ENCODE results near the gene NUP210L. TPM values are rescaled to one million over a fixed set of nuclear protein-coding genes. Genes with fewer than 3 reads are reported as not detected.

Gene NUP210L
- total and polyA plus RNA-seq, 2 experiments from 2014 or later = 0.10 TPM; not detected in 1

DNA sequence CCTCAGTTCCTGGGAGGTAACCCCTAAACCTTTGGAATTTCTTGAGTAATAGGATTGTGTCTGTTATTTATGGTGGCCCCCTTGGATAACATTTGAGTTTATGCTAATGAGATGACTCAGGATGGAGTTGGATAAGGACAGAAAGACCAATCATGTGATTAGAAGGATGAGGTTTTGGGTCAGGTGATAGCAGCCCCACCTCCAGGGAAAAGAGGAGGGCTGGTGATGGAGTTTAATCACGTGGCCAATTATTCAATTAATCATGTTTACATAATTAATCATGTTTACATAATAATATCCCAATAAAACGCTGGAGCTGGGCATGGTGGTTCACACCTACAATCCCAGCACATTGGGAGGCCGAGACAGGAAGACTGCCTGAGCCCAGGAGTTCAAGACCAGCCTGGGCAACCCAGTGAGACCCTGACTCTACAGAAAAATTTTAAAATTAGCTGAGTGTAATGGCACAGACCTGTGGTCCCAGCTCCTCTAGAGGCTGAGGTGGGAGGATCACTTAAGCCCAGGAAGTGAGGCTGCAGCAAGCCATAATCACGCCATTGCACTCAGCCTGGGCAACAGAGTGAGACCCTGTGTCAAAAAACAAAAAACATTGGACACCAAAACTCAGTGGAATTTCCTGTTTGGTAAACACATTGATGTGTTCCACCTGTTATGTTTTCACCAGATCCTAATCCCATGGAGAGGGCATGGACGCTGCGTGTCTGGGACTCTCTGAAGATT is 73.3 kb downstream of the NUP210L start (continued):
- TF ChIP-seq, protein P1, sequence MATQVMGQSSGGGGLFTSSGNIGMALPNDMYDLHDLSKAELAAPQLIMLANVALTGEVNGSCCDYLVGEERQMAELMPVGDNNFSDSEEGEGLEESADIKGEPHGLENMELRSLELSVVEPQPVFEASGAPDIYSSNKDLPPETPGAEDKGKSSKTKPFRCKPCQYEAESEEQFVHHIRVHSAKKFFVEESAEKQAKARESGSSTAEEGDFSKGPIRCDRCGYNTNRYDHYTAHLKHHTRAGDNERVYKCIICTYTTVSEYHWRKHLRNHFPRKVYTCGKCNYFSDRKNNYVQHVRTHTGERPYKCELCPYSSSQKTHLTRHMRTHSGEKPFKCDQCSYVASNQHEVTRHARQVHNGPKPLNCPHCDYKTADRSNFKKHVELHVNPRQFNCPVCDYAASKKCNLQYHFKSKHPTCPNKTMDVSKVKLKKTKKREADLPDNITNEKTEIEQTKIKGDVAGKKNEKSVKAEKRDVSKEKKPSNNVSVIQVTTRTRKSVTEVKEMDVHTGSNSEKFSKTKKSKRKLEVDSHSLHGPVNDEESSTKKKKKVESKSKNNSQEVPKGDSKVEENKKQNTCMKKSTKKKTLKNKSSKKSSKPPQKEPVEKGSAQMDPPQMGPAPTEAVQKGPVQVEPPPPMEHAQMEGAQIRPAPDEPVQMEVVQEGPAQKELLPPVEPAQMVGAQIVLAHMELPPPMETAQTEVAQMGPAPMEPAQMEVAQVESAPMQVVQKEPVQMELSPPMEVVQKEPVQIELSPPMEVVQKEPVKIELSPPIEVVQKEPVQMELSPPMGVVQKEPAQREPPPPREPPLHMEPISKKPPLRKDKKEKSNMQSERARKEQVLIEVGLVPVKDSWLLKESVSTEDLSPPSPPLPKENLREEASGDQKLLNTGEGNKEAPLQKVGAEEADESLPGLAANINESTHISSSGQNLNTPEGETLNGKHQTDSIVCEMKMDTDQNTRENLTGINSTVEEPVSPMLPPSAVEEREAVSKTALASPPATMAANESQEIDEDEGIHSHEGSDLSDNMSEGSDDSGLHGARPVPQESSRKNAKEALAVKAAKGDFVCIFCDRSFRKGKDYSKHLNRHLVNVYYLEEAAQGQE (IDR thresholded peaks at IDR 0.05; ENCODE audit: unreplicated experiment) = no peak

DNA sequence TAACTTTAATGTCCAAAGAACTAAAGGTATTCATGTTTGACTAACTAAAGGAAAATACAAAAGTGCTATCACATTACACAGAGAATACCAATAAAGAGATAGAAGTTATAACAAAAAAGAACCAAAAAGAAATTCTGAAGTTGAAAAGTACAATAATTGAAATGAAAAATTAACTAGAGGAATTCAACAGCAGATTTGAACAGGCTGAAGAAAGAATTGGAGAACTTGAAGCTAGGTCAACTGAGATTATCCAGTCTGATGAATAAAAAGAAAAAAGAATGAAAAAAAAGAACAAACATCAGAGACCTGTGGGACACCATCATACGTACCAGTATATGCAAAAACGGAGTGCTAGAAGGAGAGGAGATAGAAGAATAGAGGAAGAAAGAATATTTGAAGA is 78.5 kb downstream of the NUP210L start:
- DNase-seq (ENCODE audit: low spot score) (no peak), ATAC-seq (no peak)
- Histone ChIP-seq H2AFZ (no peak overlapping the region), H3K36me3 (ENCODE audit: insufficient read depth) (no peaks in the 10 kb centered on the region), H3K27ac (ENCODE audit: low read depth) (no peak overlapping the region), H3K4me1 (ENCODE audit: insufficient read depth) (no peaks in the 10 kb centered on the region), H3K79me2 (replicated peaks; ENCODE audit: insufficient read depth) (no peaks in the 10 kb centered on the region), H3K4me3 (no peak overlapping the region), H3F3A (replicated peaks; ENCODE audit: low read depth) (no peaks in the 10 kb centered on the region), H3K27me3 (ENCODE audit: insufficient read depth) (no peaks in the 10 kb centered on the region), H3K4me2 (no peak overlapping the region), H3K9me2 (ENCODE audit: insufficient read depth) (no peaks in the 10 kb centered on the region), H4K20me1 (replicated peaks; ENCODE audit: insufficient read depth) (no peaks in the 10 kb centered on the region)
- Mint-ChIP-seq H3K36me3 (ENCODE audit: low read depth) (no peaks in the 10 kb centered on the region), H3K27me3 (ENCODE audit: insufficient read depth, low read depth, poor library complexity) (peaks cover 1% of the 10 kb centered on the region), H3K27ac (no peak overlapping the region), H3K9me3 (peaks cover 6% of the 10 kb centered on the region; the same call in 2 of the 3 replicates), H3K4me1 (no peaks in the 10 kb centered on the region), H3K4me3 (no peak overlapping the region)
- no peak for TF ChIP-seq CREB1 (CRISPR knock-in tag; IDR thresholded peaks at IDR 0.05; ENCODE audit: low read depth)
- no peak for TF ChIP-seq ZNF114 (CRISPR knock-in tag; IDR thresholded peaks at IDR 0.05)
- no peak for TF ChIP-seq STAT1 (IDR thresholded peaks at IDR 0.05; ENCODE audit: unreplicated experiment)
- no peak for TF ChIP-seq JUNB (IDR thresholded peaks at IDR 0.05; ENCODE audit: unreplicated experiment)
- TF ChIP-seq NANOG (IDR thresholded peaks at IDR 0.05; ENCODE audit: borderline replicate concordance) = no peak
- TF ChIP-seq, protein P2, sequence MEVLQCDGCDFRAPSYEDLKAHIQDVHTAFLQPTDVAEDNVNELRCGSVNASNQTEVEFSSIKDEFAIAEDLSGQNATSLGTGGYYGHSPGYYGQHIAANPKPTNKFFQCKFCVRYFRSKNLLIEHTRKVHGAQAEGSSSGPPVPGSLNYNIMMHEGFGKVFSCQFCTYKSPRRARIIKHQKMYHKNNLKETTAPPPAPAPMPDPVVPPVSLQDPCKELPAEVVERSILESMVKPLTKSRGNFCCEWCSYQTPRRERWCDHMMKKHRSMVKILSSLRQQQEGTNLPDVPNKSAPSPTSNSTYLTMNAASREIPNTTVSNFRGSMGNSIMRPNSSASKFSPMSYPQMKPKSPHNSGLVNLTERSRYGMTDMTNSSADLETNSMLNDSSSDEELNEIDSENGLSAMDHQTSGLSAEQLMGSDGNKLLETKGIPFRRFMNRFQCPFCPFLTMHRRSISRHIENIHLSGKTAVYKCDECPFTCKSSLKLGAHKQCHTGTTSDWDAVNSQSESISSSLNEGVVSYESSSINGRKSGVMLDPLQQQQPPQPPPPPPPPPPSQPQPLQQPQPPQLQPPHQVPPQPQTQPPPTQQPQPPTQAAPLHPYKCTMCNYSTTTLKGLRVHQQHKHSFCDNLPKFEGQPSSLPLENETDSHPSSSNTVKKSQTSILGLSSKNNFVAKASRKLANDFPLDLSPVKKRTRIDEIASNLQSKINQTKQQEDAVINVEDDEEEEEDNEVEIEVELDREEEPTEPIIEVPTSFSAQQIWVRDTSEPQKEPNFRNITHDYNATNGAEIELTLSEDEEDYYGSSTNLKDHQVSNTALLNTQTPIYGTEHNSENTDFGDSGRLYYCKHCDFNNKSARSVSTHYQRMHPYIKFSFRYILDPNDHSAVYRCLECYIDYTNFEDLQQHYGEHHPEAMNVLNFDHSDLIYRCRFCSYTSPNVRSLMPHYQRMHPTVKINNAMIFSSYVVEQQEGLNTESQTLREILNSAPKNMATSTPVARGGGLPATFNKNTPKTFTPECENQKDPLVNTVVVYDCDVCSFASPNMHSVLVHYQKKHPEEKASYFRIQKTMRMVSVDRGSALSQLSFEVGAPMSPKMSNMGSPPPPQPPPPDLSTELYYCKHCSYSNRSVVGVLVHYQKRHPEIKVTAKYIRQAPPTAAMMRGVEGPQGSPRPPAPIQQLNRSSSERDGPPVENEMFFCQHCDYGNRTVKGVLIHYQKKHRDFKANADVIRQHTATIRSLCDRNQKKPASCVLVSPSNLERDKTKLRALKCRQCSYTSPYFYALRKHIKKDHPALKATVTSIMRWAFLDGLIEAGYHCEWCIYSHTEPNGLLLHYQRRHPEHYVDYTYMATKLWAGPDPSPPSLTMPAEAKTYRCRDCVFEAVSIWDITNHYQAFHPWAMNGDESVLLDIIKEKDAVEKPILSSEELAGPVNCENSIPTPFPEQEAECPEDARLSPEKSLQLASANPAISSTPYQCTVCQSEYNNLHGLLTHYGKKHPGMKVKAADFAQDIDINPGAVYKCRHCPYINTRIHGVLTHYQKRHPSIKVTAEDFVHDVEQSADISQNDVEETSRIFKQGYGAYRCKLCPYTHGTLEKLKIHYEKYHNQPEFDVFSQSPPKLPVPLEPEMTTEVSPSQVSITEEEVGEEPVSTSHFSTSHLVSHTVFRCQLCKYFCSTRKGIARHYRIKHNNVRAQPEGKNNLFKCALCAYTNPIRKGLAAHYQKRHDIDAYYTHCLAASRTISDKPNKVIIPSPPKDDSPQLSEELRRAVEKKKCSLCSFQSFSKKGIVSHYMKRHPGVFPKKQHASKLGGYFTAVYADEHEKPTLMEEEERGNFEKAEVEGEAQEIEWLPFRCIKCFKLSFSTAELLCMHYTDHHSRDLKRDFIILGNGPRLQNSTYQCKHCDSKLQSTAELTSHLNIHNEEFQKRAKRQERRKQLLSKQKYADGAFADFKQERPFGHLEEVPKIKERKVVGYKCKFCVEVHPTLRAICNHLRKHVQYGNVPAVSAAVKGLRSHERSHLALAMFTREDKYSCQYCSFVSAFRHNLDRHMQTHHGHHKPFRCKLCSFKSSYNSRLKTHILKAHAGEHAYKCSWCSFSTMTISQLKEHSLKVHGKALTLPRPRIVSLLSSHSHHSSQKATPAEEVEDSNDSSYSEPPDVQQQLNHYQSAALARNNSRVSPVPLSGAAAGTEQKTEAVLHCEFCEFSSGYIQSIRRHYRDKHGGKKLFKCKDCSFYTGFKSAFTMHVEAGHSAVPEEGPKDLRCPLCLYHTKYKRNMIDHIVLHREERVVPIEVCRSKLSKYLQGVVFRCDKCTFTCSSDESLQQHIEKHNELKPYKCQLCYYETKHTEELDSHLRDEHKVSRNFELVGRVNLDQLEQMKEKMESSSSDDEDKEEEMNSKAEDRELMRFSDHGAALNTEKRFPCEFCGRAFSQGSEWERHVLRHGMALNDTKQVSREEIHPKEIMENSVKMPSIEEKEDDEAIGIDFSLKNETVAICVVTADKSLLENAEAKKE (CRISPR knock-in tag; IDR thresholded peaks at IDR 0.05) = no peak
- TF ChIP-seq, protein P3, sequence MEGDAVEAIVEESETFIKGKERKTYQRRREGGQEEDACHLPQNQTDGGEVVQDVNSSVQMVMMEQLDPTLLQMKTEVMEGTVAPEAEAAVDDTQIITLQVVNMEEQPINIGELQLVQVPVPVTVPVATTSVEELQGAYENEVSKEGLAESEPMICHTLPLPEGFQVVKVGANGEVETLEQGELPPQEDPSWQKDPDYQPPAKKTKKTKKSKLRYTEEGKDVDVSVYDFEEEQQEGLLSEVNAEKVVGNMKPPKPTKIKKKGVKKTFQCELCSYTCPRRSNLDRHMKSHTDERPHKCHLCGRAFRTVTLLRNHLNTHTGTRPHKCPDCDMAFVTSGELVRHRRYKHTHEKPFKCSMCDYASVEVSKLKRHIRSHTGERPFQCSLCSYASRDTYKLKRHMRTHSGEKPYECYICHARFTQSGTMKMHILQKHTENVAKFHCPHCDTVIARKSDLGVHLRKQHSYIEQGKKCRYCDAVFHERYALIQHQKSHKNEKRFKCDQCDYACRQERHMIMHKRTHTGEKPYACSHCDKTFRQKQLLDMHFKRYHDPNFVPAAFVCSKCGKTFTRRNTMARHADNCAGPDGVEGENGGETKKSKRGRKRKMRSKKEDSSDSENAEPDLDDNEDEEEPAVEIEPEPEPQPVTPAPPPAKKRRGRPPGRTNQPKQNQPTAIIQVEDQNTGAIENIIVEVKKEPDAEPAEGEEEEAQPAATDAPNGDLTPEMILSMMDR (conservative IDR thresholded peaks at IDR 0.05; ENCODE audit: low read depth in 2 of 2) = no peak
- TF ChIP-seq, protein P1 (IDR thresholded peaks at IDR 0.05; ENCODE audit: unreplicated experiment) = no peak
- no peak for TF ChIP-seq POLR2AphosphoS5 (IDR thresholded peaks at IDR 0.05; ENCODE audit: low read depth)
